WTC11 (cell line): Measurements from ENCODE around the gene NHS. TPM values are rescaled to one million over a fixed set of nuclear protein-coding genes. Genes with fewer than 3 reads are reported as not detected.

ENCODE experiments used
- ATAC-seq: fragments of 200-7000 bp; cut with Tn5 transposase; 2 replicates; pipeline ENCODE4 v1.10.0; 2021; ENCODE audit warnings: mild to moderate bottlenecking, moderate library complexity
- CTCF ChIA-PET: fragments of 300-600 bp; sonication (Branson Sonifier 250); formaldehyde crosslinking; loops from one replicate; lab custom pipeline; 2021; ENCODE audit warnings: antibody characterized with exemption; lab: Charles Lee
- POLR2A ChIA-PET: fragments of 350-600 bp; sonication (Branson Sonifier 250); formaldehyde crosslinking; loops from one replicate; lab custom pipeline; 2021; ENCODE audit warnings: antibody characterized with exemption; lab: Charles Lee
- DNase-seq: peaks from one replicate; pipeline ENCODE4 v3.0.0; 2021; ENCODE audit warnings: low spot score
- H3K27ac Mint-ChIP-seq: 2 replicates; pipeline ENCODE4 v1.8.0; 2021; ENCODE audit warnings: mixed read lengths
- H3K27me3 Mint-ChIP-seq: 2 replicates; pipeline ENCODE4 v1.8.0; 2021; ENCODE audit warnings: low read depth, mild to moderate bottlenecking, moderate library complexity, mixed read lengths
- H3K36me3 Mint-ChIP-seq: 2 replicates; pipeline ENCODE4 v1.8.0; 2021; ENCODE audit warnings: mixed read lengths
- H3K4me1 Mint-ChIP-seq: 2 replicates; pipeline ENCODE4 v1.8.0; 2022; ENCODE audit warnings: mixed read lengths
- H3K4me3 Mint-ChIP-seq: 2 replicates; pipeline ENCODE4 v1.8.0; 2021; ENCODE audit warnings: mild to moderate bottlenecking, moderate library complexity, mixed read lengths
- H3K9me3 Mint-ChIP-seq: 2 replicates; pipeline ENCODE4 v1.8.0; 2021; ENCODE audit warnings: mixed read lengths
- CBFB ChIP-seq: sonication (generic); formaldehyde crosslinking; IDR thresholded peaks from 2 replicates; pipeline ENCODE4 v1.8.1; 2022; ENCODE audit warnings: mild to moderate bottlenecking, low read depth, missing genetic modification reagents
- CREB1 ChIP-seq: sonication (generic); formaldehyde crosslinking; IDR thresholded peaks from 2 replicates; pipeline ENCODE4 v1.8.0; 2023; ENCODE audit warnings: mild to moderate bottlenecking, missing genetic modification reagents
- HMGA2 ChIP-seq: fragments of 250-450 bp; sonication (Bioruptor Pico); IDR thresholded peaks from 2 replicates; pipeline ENCODE4 v1.4.0; 2021; ENCODE audit warnings: mild to moderate bottlenecking, moderate library complexity
- HMGXB4 ChIP-seq: sonication (generic); formaldehyde crosslinking; IDR thresholded peaks from 2 replicates; pipeline ENCODE4 v1.8.1; 2023; ENCODE audit warnings: mild to moderate bottlenecking, moderate library complexity, missing genetic modification reagents
- MAX ChIP-seq: sonication (generic); formaldehyde crosslinking; IDR thresholded peaks from 2 replicates; pipeline ENCODE4 v1.8.0; 2022; ENCODE audit warnings: mild to moderate bottlenecking, missing genetic modification reagents
- NFATC4 ChIP-seq: fragments of 250-450 bp; sonication (Bioruptor Pico); IDR thresholded peaks from 2 replicates; pipeline ENCODE4 v1.9.0; 2021; ENCODE audit warnings: mild to moderate bottlenecking
- SMAD4 ChIP-seq: sonication (generic); formaldehyde crosslinking; IDR thresholded peaks from 2 replicates; pipeline ENCODE4 v1.8.0; 2022; ENCODE audit warnings: mild to moderate bottlenecking, missing genetic modification reagents
- TEAD1 ChIP-seq: sonication (generic); formaldehyde crosslinking; IDR thresholded peaks from 2 replicates; pipeline ENCODE4 v1.8.0; 2022; ENCODE audit warnings: mild to moderate bottlenecking, missing genetic modification reagents
- TEAD4 ChIP-seq: sonication (generic); formaldehyde crosslinking; IDR thresholded peaks from 2 replicates; pipeline ENCODE4 v1.8.0; 2022; ENCODE audit warnings: mild to moderate bottlenecking, missing genetic modification reagents
- ZBTB21 ChIP-seq: sonication (generic); formaldehyde crosslinking; IDR thresholded peaks from 2 replicates; pipeline ENCODE4 v1.8.1; 2023; ENCODE audit warnings: mild to moderate bottlenecking, missing genetic modification reagents, borderline replicate concordance
- ZMAT4 ChIP-seq: fragments of 250-450 bp; sonication (Bioruptor Pico); IDR thresholded peaks from 2 replicates; pipeline ENCODE4 v1.9.0; 2021; ENCODE audit warnings: mild to moderate bottlenecking
- ZNF281 ChIP-seq: sonication (generic); formaldehyde crosslinking; IDR thresholded peaks from 2 replicates; pipeline ENCODE4 v1.8.0; 2023; ENCODE audit warnings: mild to moderate bottlenecking, missing genetic modification reagents
- ZNF317 ChIP-seq: sonication (generic); formaldehyde crosslinking; IDR thresholded peaks from 2 replicates; pipeline ENCODE4 v1.8.1; 2023; ENCODE audit warnings: low read depth, mild to moderate bottlenecking, moderate library complexity, missing genetic modification reagents, borderline replicate concordance
- ZNF671 ChIP-seq: fragments of 250-450 bp; sonication (Bioruptor Pico); IDR thresholded peaks from 2 replicates; pipeline ENCODE4 v1.8.0; 2021; ENCODE audit warnings: mild to moderate bottlenecking
- total RNA-seq: library from RNA; stranded (reverse); gene quantifications from 3 replicates; pipeline ENCODE4 v1.2.3, GENCODE V29; 2021
- TF ChIP-seq, protein P1 (sequence below): sonication (generic); formaldehyde crosslinking; IDR thresholded peaks from 2 replicates; pipeline ENCODE4 v1.8.0; 2023; ENCODE audit warnings: missing genetic modification reagents
- TF ChIP-seq, protein P2 (sequence below): sonication (generic); formaldehyde crosslinking; IDR thresholded peaks from 2 replicates; pipeline ENCODE4 v1.8.0; 2023; ENCODE audit warnings: missing genetic modification reagents, mild to moderate bottlenecking, borderline replicate concordance
- TF ChIP-seq, protein P3 (sequence below): sonication (generic); formaldehyde crosslinking; IDR thresholded peaks from 2 replicates; pipeline ENCODE4 v1.8.1; 2023; ENCODE audit warnings: mild to moderate bottlenecking, missing genetic modification reagents
- TF ChIP-seq, protein P4 (sequence below): sonication (generic); formaldehyde crosslinking; IDR thresholded peaks from 2 replicates; pipeline ENCODE4 v1.8.1; 2022; ENCODE audit warnings: mild to moderate bottlenecking, missing genetic modification reagents, moderate library complexity, borderline replicate concordance

Gene NHS
- total RNA-seq, 1 experiment from 2014 or later: 5.8 TPM

DNA sequence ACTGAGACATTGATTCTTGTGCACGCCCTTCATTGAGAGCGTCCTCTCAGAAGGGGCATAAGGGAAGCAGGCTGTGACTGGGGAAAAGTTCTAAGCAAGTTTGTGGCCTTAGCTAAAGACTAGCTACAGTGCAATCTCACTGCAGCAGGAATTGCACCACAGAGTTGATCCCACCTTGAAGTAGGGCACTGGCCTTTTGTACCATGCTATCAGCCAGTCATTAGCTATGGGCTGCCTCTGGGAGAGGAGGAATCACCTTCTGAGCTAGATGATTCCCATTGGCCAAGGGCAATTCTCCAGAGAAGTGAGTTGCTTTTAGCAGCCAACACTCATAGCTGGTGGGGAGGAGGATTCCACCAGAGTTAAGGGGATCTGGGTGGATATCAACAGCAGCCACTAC, 219.7 kb downstream of the NHS start:
- ChIA-PET CTCF (no interaction called here), POLR2A (no interaction called here)
- no peaks in the 10 kb centered on the region for H3K36me3 Mint-ChIP-seq
- peaks cover 2% of the 10 kb centered on the region; the same call in 1 of the 2 replicates for H3K27me3 Mint-ChIP-seq
- TF ChIP-seq SMAD4 (CRISPR knock-in tag): no peak
- H3K9me3 Mint-ChIP-seq: no peaks in the 10 kb centered on the region
- DNase-seq (no peak), ATAC-seq (no peak)
- H3K4me3 Mint-ChIP-seq: no peak overlapping the region
- no peak overlapping the region for H3K27ac Mint-ChIP-seq
- peaks cover 3% of the 10 kb centered on the region; the same call in 1 of the 2 replicates for H3K4me1 Mint-ChIP-seq

GRCh38 chrX:17595456-17596035, 220.5 kb downstream of the NHS start:
- H3K4me3 Mint-ChIP-seq: no peak overlapping the region
- TF ChIP-seq HMGA2 (CRISPR knock-in tag) (no peak), TEAD4 (CRISPR knock-in tag) (no peak), ZMAT4 (no peak), ZNF671 (no peak), ZNF281 (CRISPR knock-in tag) (no peak), TEAD1 (CRISPR knock-in tag) (no peak), NFATC4 (CRISPR knock-in tag) (no peak), CREB1 (CRISPR knock-in tag) (no peak), MAX (CRISPR knock-in tag) (no peak), CBFB (CRISPR knock-in tag) (no peak), ZBTB21 (CRISPR knock-in tag) (no peak), ZNF317 (CRISPR knock-in tag) (no peak), HMGXB4 (no peak)
- TF ChIP-seq, protein P1, sequence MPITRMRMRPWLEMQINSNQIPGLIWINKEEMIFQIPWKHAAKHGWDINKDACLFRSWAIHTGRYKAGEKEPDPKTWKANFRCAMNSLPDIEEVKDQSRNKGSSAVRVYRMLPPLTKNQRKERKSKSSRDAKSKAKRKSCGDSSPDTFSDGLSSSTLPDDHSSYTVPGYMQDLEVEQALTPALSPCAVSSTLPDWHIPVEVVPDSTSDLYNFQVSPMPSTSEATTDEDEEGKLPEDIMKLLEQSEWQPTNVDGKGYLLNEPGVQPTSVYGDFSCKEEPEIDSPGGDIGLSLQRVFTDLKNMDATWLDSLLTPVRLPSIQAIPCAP (CRISPR knock-in tag): no peak
- TF ChIP-seq, protein P2, sequence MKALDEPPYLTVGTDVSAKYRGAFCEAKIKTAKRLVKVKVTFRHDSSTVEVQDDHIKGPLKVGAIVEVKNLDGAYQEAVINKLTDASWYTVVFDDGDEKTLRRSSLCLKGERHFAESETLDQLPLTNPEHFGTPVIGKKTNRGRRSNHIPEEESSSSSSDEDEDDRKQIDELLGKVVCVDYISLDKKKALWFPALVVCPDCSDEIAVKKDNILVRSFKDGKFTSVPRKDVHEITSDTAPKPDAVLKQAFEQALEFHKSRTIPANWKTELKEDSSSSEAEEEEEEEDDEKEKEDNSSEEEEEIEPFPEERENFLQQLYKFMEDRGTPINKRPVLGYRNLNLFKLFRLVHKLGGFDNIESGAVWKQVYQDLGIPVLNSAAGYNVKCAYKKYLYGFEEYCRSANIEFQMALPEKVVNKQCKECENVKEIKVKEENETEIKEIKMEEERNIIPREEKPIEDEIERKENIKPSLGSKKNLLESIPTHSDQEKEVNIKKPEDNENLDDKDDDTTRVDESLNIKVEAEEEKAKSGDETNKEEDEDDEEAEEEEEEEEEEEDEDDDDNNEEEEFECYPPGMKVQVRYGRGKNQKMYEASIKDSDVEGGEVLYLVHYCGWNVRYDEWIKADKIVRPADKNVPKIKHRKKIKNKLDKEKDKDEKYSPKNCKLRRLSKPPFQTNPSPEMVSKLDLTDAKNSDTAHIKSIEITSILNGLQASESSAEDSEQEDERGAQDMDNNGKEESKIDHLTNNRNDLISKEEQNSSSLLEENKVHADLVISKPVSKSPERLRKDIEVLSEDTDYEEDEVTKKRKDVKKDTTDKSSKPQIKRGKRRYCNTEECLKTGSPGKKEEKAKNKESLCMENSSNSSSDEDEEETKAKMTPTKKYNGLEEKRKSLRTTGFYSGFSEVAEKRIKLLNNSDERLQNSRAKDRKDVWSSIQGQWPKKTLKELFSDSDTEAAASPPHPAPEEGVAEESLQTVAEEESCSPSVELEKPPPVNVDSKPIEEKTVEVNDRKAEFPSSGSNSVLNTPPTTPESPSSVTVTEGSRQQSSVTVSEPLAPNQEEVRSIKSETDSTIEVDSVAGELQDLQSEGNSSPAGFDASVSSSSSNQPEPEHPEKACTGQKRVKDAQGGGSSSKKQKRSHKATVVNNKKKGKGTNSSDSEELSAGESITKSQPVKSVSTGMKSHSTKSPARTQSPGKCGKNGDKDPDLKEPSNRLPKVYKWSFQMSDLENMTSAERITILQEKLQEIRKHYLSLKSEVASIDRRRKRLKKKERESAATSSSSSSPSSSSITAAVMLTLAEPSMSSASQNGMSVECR: no peak
- TF ChIP-seq, protein P3, sequence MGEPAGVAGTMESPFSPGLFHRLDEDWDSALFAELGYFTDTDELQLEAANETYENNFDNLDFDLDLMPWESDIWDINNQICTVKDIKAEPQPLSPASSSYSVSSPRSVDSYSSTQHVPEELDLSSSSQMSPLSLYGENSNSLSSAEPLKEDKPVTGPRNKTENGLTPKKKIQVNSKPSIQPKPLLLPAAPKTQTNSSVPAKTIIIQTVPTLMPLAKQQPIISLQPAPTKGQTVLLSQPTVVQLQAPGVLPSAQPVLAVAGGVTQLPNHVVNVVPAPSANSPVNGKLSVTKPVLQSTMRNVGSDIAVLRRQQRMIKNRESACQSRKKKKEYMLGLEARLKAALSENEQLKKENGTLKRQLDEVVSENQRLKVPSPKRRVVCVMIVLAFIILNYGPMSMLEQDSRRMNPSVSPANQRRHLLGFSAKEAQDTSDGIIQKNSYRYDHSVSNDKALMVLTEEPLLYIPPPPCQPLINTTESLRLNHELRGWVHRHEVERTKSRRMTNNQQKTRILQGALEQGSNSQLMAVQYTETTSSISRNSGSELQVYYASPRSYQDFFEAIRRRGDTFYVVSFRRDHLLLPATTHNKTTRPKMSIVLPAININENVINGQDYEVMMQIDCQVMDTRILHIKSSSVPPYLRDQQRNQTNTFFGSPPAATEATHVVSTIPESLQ (CRISPR knock-in tag): no peak
- TF ChIP-seq, protein P4, sequence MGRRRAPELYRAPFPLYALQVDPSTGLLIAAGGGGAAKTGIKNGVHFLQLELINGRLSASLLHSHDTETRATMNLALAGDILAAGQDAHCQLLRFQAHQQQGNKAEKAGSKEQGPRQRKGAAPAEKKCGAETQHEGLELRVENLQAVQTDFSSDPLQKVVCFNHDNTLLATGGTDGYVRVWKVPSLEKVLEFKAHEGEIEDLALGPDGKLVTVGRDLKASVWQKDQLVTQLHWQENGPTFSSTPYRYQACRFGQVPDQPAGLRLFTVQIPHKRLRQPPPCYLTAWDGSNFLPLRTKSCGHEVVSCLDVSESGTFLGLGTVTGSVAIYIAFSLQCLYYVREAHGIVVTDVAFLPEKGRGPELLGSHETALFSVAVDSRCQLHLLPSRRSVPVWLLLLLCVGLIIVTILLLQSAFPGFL: no peak
- peaks cover 9% of the 10 kb centered on the region for H3K27me3 Mint-ChIP-seq
- POLR2A ChIA-PET: no interaction called here
- no peaks in the 10 kb centered on the region for H3K36me3 Mint-ChIP-seq
- no peaks in the 10 kb centered on the region for H3K9me3 Mint-ChIP-seq
- H3K4me1 Mint-ChIP-seq: peaks cover 9% of the 10 kb centered on the region
- DNase-seq (no peak), ATAC-seq (no peak)
- CTCF ChIA-PET: no interaction called here
- no peak overlapping the region for H3K27ac Mint-ChIP-seq
